Right ventricle myocardium inferior (tissue), 1 donor: ENCODE measurements around the gene PKMYT1. TPM values are rescaled to one million over a fixed set of nuclear protein-coding genes. Genes with fewer than 3 reads are reported as not detected.

Experiments
- ATAC-seq: fragments of 200-7000 bp; cut with Tn5 transposase; one replicate; pipeline ENCODE4 v1.9.1; 2020; ENCODE audit warnings: mild to moderate bottlenecking, moderate library complexity
- DNase-seq: peaks from one replicate; pipeline ENCODE4 v3.0.0; 2021; ENCODE audit errors: missing footprints
- intact Hi-C: fragments of 100-400 bp; cut with DNase I; formaldehyde crosslinking; loops from one replicate; pipeline ENCODE4 v1.11.0; 2022
- total RNA-seq: library from RNA; stranded (reverse); fragmentation: NEBNext Ultra II Directional; extraction: Animal tissue kit (Norgen Biotek cat#: 25700); gene quantifications from one replicate; pipeline ENCODE4 v1.2.1, GENCODE V29; 2021
- donor health status: DM: no; HTN: yes; CAD: no; lungs with severe emphysema.

The PKMYT1 gene
- total RNA-seq, 1 donor from 2014 or later = 2.9 TPM

DNA sequence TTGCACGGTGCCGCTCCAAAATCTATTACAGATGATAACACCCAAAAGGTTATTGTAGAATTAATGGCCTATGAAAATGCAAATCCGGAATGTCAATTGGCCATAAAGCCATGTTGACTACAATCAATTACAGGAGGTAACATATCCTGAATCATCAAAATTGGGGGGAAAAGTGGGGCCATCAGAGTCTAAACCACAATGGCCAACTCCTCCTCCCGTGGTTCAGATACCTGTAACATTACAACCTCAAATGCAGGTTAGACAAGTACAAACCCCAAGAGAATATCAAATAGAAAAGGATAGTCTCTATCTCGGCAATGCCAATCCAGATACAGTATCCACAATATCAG is 53.6 kb downstream of the PKMYT1 start:
- intact Hi-C loops = no loop called here
- DNase-seq = no peak
- ATAC-seq = no peak

DNA sequence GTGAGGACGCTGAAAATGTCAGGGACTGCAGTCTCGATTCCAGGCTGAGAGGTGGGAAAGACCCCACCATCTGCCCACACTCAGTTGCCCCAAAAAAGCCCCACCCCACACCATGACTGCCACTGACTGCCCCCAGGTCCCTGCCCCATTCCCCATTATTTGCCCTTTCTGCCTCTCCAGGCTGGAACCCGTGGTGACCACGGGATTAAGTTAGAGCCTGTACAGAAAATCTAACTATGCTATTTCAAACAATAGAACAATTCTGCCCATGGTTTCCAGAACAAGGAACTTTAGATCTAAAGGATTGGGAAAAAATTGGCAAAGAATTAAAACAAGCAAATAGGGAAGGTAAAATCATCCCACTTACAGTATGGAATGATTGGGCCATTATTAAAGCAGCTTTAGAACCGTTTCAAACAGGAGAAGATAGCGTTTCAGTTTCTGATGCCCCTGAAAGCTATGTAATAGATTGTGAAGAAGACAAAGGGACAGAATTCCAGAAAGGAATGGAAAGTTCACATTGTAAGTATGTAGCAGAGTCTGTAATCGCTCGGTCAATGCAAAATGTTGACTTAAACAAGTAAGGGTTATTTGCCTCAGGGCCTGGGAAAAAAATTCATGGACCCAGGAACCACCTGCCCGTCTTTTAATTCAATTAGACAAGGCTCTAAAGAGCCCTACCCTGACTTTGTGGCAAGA is 54.1 kb downstream of the PKMYT1 start:
- intact Hi-C loops = no loop called here
- DNase-seq = no peak

DNA sequence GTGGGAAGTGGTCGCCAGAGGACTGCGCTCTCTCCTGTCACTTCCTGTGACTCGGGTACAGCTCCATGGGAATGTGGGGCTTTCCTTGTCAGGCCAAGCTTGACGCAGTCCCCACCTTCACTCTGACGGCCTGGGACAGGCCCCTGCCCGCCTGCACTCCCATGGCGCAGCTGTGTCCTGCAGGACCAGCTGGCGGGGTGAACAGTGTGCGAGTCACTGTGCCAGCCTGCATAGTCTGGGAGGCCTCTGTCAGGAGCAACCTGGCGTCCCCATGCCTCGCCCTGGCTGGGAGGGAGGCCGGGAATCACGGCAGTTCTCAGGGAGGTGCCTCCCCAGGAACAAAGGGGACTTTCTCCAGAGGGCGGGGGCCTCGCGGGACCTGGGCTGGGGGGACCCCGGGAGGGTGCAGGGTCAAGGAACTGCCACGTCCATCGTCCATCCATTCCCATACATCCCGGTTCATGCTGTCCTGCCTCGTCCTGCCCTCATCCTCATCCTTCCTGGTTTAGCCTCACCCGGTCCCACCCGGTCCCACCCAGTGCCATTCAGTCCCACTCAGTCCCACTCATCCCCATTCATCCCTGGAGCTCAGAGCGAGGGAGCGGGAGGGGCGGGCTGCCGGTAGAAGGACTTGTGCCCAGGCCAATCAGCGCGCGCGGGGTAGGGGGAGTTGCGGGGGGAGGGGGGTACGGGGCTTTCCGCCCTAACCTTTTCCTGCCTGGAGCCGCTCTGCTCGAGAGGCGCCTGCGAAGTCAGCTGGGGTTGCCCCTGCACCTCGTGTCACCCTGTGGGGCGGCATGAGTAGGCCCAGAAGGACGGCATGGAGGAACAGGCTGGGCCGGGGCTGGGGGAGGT is 55.1 kb downstream of the PKMYT1 start:
- no peak for DNase-seq
- intact Hi-C loops = no loop called here
- ATAC-seq = no peak

More for the DNA sequence above, 54.1 kb downstream of the PKMYT1 start:
- no peak for ATAC-seq

DNA sequence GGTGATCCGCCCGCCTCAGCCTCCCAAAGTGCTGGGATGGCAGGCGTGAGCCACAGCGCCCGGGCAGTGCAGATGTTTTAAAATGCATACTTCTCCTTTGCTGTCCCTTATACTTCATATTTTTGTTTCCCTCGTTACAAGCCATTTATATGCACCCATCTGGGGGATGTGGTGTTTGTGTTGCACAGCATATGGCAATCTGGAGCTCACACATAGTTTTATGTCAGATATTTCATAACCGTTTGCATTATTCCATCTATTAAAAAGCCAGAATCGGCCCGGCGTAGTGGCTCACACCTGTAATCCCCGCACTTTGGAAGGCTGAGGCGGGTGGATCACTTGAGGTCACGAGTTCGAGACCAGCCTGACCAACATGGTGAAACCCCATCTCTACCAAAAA is 56.8 kb downstream of the PKMYT1 start:
- intact Hi-C loops = no loop called here
- DNase-seq = no peak
- no peak for ATAC-seq

Other genes starting within 250 kb of the PKMYT1 start
- gene SRRM2, start 227.8 kb downstream of the PKMYT1 start, total RNA-seq = 239 TPM
- gene ELOB, start 203.2 kb downstream of the PKMYT1 start, total RNA-seq = 336 TPM
- gene PRSS33, start 192.9 kb downstream of the PKMYT1 start, total RNA-seq = not detected
- not detected for gene PRSS41, start 182.0 kb downstream of the PKMYT1 start, total RNA-seq
- gene PRSS21, start 163.2 kb downstream of the PKMYT1 start, total RNA-seq = not detected
- 0.35 TPM for gene ZG16B, start 150.1 kb downstream of the PKMYT1 start, total RNA-seq
- not detected for gene PRSS22, start 122.3 kb downstream of the PKMYT1 start, total RNA-seq
- 31.3 TPM for gene FLYWCH2, start 97.2 kb downstream of the PKMYT1 start, total RNA-seq
- gene FLYWCH1, start 68.5 kb downstream of the PKMYT1 start, total RNA-seq = 34.5 TPM
- gene KREMEN2, start 16.2 kb downstream of the PKMYT1 start, total RNA-seq = not detected
- gene PAQR4, start 11.1 kb downstream of the PKMYT1 start, total RNA-seq = 11.4 TPM
- 0.32 TPM for gene CLDN9, start 32.5 kb upstream of the PKMYT1 start, total RNA-seq
- not detected for gene CLDN6, start 37.7 kb upstream of the PKMYT1 start, total RNA-seq
- gene TNFRSF12A, start 39.9 kb upstream of the PKMYT1 start, total RNA-seq = 42.8 TPM
- 68.6 TPM for gene HCFC1R1, start 43.5 kb upstream of the PKMYT1 start, total RNA-seq
- 12.9 TPM for gene THOC6, start 43.6 kb upstream of the PKMYT1 start, total RNA-seq
- gene BICDL2, start 56.5 kb upstream of the PKMYT1 start, total RNA-seq = not detected
- 1.7 TPM for gene MMP25, start 66.1 kb upstream of the PKMYT1 start, total RNA-seq
- 57.8 TPM for gene IL32, start 85.2 kb upstream of the PKMYT1 start, total RNA-seq
- not detected for gene ZSCAN10, start 118.8 kb upstream of the PKMYT1 start, total RNA-seq
- 7.4 TPM for gene ZNF205, start 132.1 kb upstream of the PKMYT1 start, total RNA-seq
- 6.2 TPM for gene ZNF213, start 154.6 kb upstream of the PKMYT1 start, total RNA-seq
- not detected for gene OR1F1, start 207.8 kb upstream of the PKMYT1 start, total RNA-seq